Testis (tissue), 3 donors: Measurements from ENCODE around the gene ABCF3. TPM values are rescaled to one million over a fixed set of nuclear protein-coding genes. Genes with fewer than 3 reads are reported as not detected.
A peak's percentile ranks its signal among the peaks of the same experiment; 100 is the strongest.

ENCODE experiments used
- DNase-seq: peaks from one replicate; pipeline ENCODE4 v3.0.0-alpha.2; 2019
- H3K27ac ChIP-seq, 2 donors: fragments of 200-600 bp; sonication (generic); one replicate each; pipeline ENCODE4 v1.5.1; 2019
- H3K27me3 ChIP-seq: fragments of 200-600 bp; sonication (generic); one replicate; pipeline ENCODE4 v1.5.1; 2019
- H3K36me3 ChIP-seq: fragments of 200-600 bp; sonication (generic); one replicate; pipeline ENCODE4 v1.5.1; 2017; ENCODE audit warnings: low read depth; ENCODE audit errors: missing control alignments
- H3K4me1 ChIP-seq: fragments of 200-600 bp; sonication (generic); one replicate; pipeline ENCODE4 v1.5.1; 2019
- H3K4me3 ChIP-seq, 2 donors: fragments of 200-600 bp; sonication (generic); one replicate each; pipeline ENCODE4 v1.5.1; 2017 to 2019
- H3K9me3 ChIP-seq: fragments of 200-600 bp; sonication (generic); one replicate; pipeline ENCODE4 v1.5.1; 2017
- POLR2A ChIP-seq: fragments of 450-650 bp; IDR thresholded peaks from one replicate; pipeline ENCODE4 v1.6.1; 2017; ENCODE audit warnings: antibody characterized with exemption, mild to moderate bottlenecking, moderate library complexity
- WGBS, 2 donors: methylation state at CpG; one replicate each; pipeline ENCODE4 v1.1.5; 2018; 5-methylcytosine and 5-hydroxymethylcytosine counted together
- intact Hi-C: fragments of 100-400 bp; cut with DNase I; formaldehyde crosslinking; loops from one replicate; pipeline ENCODE4 v1.15.1; 2023; ENCODE audit warnings: low total_unique reads
- polyA plus RNA-seq: library from polyadenylated mRNA; stranded (reverse); fragments of 350-450 nt; fragmentation: Illumina TruSeq; extraction: RNeasy Lipid Tissue Mini Kit (QIAGEN cat#74804); gene quantifications from one replicate; pipeline ENCODE4 v1.2.3, GENCODE V29; 2014; ENCODE audit warnings: low read depth, low replicate concordance; ENCODE audit not compliant: insufficient read depth
- total RNA-seq, 2 donors: library from RNA; depleted of rRNA; stranded (reverse); fragments of >200 nt; gene quantifications; one replicate each; pipeline ENCODE4 v1.2.3, GENCODE V29; 2016
- TF ChIP-seq, protein P1 (sequence below), 3 experiments: fragments of 450-650 bp in 2 of 3; fragments of 200-600 bp in 1 of 3; sonication (generic) in 1 of 3; IDR thresholded peaks; one replicate each; pipeline ENCODE4 v1.5.1; 2016 to 2019; ENCODE audit warnings: antibody characterized with exemption in 3 of 3, mild to moderate bottlenecking in 2 of 3, moderate library complexity in 1 of 3

The ABCF3 gene
- total and polyA plus RNA-seq, 3 donors from 2014 or later: 69.3 to 115 (median 111) TPM

DNA sequence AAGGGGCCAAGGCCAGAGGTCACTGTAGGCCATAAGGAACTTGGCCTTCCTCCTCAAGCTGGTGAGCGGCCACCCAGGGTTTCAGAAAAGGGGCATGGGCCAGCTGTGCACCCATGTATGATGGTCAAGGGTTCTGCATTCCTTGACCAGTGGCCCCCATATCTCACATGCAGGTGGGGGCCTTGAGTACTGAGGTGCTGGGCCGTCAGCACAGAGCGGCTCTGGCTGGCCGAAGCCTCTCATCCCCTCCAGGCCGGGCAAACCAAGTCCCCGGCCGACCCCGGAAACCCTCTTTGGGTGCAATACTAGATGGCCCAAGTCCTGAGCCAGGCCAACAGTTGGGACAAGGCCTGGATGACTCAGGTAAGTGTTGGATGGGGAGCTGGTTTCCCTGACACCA lies 53.2 kb downstream of the ABCF3 start:
- DNase-seq: no peak
- TF ChIP-seq, protein P1, sequence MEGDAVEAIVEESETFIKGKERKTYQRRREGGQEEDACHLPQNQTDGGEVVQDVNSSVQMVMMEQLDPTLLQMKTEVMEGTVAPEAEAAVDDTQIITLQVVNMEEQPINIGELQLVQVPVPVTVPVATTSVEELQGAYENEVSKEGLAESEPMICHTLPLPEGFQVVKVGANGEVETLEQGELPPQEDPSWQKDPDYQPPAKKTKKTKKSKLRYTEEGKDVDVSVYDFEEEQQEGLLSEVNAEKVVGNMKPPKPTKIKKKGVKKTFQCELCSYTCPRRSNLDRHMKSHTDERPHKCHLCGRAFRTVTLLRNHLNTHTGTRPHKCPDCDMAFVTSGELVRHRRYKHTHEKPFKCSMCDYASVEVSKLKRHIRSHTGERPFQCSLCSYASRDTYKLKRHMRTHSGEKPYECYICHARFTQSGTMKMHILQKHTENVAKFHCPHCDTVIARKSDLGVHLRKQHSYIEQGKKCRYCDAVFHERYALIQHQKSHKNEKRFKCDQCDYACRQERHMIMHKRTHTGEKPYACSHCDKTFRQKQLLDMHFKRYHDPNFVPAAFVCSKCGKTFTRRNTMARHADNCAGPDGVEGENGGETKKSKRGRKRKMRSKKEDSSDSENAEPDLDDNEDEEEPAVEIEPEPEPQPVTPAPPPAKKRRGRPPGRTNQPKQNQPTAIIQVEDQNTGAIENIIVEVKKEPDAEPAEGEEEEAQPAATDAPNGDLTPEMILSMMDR (IDR thresholded peaks at IDR 0.05): no peak
- TF ChIP-seq POLR2A: no peak
- no peaks in the 10 kb centered on the region for H3K36me3 ChIP-seq
- no peak overlapping the region for H3K27ac ChIP-seq
- no peaks in the 10 kb centered on the region for H3K27me3 ChIP-seq
- no peaks in the 10 kb centered on the region for H3K9me3 ChIP-seq
- intact Hi-C loops: loop anchor here (10.0 kb wide), 1 partner anchor 94 kb away; no protein-coding TSS in a partner anchor
- peaks cover 6% of the 10 kb centered on the region for H3K4me1 ChIP-seq
- H3K4me3 ChIP-seq: no peak overlapping the region
- WGBS, 2 donors: 93 to 98% methylated on average over 1 to 8 of the region's 8 CpGs

DNA sequence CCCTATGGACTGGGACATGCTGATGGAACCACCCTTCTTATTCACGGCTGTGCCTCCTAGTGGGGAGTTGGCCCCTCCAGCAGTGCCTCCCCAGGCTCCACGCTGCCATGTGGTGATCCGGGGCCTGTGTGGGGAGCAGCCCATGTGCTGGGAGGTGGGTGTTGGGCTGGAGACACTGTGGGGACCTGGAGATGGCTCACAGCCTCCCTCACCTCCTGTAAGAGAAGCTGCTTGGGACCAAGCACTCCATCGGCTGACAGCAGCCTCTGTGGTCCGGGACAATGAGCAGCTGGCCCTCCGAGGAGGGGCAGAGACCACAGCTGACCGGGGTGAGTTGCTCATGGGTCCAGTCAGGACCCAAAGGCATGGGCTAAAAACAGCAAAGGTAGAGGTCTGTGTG lies 53.7 kb downstream of the ABCF3 start:
- no peaks in the 10 kb centered on the region for H3K36me3 ChIP-seq
- no peaks in the 10 kb centered on the region for H3K9me3 ChIP-seq
- no peak overlapping the region for H3K4me3 ChIP-seq
- no peak overlapping the region for H3K27ac ChIP-seq
- intact Hi-C loops: loop anchor here (10.0 kb wide), 2 partner anchors 95 to 345 kb away; no protein-coding TSS in a partner anchor
- H3K4me1 ChIP-seq: peaks cover 6% of the 10 kb centered on the region
- WGBS, 2 donors: 80 to 90% methylated on average over 3 to 7 of the region's 7 CpGs
- no peak for TF ChIP-seq POLR2A
- DNase-seq: no peak
- no peaks in the 10 kb centered on the region for H3K27me3 ChIP-seq

DNA sequence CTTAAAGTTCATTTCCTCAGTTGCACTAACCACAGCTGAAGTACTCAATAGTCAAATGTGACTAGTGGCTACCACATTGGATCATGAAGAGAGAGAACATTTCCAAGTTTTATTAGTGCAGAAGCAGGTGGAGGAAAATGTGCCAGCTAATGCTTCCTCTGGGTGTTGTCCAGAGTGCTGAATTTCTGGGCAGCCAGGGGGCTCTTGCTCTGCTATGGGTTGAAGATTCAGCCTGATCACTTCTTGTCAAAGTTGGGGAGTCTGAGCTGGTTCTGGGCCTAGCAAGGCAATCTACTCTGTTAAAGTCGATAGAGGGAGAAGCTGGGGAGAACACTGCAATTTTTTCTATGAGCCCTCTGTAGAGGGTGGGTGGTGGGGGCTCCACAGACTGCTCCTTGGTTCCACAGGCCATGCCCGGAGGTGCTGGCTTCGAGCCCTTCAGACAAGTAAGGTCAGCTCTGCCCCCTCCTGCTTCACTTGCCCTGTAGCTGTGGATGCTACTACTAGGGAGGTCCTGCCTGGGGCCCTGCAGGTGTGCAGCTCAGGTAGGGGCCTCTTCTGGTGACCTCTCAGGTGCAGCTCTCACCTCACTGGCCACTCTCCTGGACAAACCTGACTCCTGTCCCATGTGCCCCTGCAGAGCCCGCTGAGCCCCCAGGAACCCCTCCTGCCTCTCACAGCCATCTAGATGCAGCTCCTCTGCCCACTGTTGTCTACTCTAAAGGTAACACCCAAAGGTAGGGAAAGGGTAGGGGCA lies 54.6 kb downstream of the ABCF3 start:
- H3K27ac ChIP-seq: no peak overlapping the region
- intact Hi-C loops: loop anchor here (10.0 kb wide), 1 partner anchor 346 kb away; no protein-coding TSS in a partner anchor
- WGBS, 2 donors: 50 to 69% methylated on average over 1 to 4 of the region's 4 CpGs
- TF ChIP-seq POLR2A: no peak
- TF ChIP-seq, protein P1 (IDR thresholded peaks at IDR 0.05): no peak
- H3K27me3 ChIP-seq: no peaks in the 10 kb centered on the region
- no peaks in the 10 kb centered on the region for H3K36me3 ChIP-seq
- H3K9me3 ChIP-seq: no peaks in the 10 kb centered on the region
- peak overlapping the region in 1 of 2 donors; percentile 34 for H3K4me3 ChIP-seq
- no peak for DNase-seq
- H3K4me1 ChIP-seq: peaks cover 6% of the 10 kb centered on the region

DNA sequence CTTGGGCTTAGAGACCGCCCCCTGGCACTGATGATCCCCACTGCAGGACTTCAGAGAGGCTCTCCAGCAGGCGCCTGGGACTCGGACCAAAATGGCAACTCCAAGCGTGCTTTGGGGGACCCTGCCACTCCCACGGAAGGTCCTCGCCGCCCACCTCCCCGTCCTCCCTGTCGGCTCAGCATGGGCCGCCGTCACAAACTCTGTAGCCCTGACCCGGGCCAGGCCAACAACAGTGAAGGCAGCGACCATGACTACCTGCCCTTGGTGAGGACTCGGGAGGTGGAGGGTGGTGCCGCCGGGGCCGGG lies 55.1 kb downstream of the ABCF3 start:
- DNase-seq: no peak
- intact Hi-C loops: loop anchor here (10.0 kb wide), 1 partner anchor 346 kb away; no protein-coding TSS in a partner anchor
- no peaks in the 10 kb centered on the region for H3K36me3 ChIP-seq
- no peak for TF ChIP-seq POLR2A
- TF ChIP-seq, protein P1 (IDR thresholded peaks at IDR 0.05): no peak
- no peaks in the 10 kb centered on the region for H3K9me3 ChIP-seq
- 53 to 58% methylated on average over 11 to 17 of the region's 17 CpGs for WGBS, 2 donors
- peaks cover 6% of the 10 kb centered on the region for H3K4me1 ChIP-seq
- no peaks in the 10 kb centered on the region for H3K27me3 ChIP-seq
- peak overlapping the region; percentile 21 to 34 for H3K4me3 ChIP-seq
- no peak overlapping the region for H3K27ac ChIP-seq

DNA sequence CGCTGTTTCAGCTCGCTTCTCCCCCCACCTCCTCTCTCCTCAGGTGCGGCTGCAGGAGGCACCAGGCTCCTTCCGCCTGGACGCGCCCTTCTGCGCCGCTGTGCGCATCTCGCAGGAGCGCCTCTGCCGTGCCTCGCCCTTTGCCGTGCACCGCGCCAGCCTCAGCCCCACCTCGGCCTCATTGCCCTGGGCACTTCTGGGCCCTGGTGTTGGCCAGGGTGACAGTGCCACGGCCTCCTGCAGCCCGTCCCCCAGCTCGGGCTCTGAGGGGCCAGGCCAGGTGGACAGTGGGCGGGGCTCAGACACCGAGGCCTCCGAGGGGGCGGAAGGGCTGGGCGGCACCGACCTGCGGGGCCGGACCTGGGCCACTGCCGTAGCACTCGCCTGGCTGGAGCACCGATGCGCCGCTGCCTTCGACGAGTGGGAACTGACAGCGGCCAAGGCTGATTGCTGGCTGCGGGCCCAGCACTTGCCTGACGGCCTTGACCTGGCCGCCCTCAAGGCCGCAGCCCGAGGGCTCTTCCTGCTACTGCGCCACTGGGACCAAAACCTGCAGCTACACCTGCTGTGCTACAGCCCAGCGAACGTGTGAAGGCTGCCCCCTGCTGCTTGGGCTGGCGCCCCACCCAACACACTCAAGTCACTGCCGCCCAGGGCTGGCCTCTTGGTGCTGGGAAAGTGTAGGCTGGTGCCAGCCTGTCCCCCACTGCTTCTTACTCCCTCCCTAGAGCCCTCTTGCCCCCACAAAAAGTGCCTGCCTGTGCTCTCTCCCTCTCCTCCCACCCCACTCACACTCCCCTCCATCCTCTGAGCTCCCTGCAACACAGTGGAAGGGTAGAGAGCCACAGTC lies 55.7 kb downstream of the ABCF3 start:
- H3K27me3 ChIP-seq: no peaks in the 10 kb centered on the region
- H3K9me3 ChIP-seq: no peaks in the 10 kb centered on the region
- 21 to 25% methylated on average over 10 to 41 of the region's 46 CpGs for WGBS, 2 donors
- peak overlapping the region; percentile 21 to 34 for H3K4me3 ChIP-seq
- H3K27ac ChIP-seq: no peak overlapping the region
- no peaks in the 10 kb centered on the region for H3K36me3 ChIP-seq
- peak; percentile 85 for DNase-seq
- intact Hi-C loops: loop anchor here (10.0 kb wide), 1 partner anchor 347 kb away; no protein-coding TSS in a partner anchor
- peaks cover 6% of the 10 kb centered on the region for H3K4me1 ChIP-seq
- TF ChIP-seq POLR2A: no peak
- TF ChIP-seq, protein P1 (IDR thresholded peaks at IDR 0.05): peak; percentile 27 to 57 (median 50)
